ENCODE results near the gene IKZF3.
"Not testable (repeated sequence)": the region's sequence is repeated elsewhere in the genome, so short reads cannot be mapped to it uniquely, and the experiment has no call there.

The IKZF3 gene

DNA sequence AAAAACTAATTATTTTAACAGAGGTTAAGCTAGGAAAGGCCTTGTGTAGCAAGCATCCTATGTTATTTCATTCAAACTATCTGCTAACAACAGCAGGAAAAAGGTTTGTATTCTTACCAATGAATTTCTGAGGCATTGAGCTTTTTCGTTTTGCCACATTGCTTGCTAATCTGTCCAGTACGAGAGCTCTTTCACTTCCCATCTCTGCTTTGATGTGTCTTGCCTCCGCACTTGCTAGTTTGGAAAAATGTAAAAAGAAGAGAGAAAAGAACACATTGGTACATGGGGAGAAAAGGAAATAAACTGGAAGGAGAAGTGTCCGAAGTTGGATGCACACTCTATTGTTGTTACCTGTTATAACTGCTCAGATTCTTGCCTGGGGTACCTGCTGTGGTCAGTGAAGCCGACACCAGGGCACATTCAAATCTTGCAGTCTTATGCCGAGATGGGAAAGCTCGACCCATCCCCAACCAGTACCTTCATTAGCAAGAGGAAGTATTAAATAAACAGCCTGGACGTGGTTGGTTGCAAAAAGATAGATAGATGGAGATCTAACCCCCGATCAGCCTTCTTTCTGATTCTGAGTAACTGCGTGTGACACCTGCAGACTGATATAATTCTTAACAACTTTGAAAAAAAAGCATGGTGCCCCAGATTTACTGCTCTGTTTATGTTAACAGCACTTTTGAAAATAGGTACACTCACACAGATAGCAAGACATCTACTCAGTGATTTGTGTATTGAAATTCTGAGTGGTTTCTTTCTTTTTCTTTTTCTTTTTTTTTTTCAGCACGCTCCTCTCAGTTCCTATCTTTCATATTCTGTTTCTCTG, 86.4 kb downstream of the IKZF3 start:
- DNase-seq = no peak

DNA sequence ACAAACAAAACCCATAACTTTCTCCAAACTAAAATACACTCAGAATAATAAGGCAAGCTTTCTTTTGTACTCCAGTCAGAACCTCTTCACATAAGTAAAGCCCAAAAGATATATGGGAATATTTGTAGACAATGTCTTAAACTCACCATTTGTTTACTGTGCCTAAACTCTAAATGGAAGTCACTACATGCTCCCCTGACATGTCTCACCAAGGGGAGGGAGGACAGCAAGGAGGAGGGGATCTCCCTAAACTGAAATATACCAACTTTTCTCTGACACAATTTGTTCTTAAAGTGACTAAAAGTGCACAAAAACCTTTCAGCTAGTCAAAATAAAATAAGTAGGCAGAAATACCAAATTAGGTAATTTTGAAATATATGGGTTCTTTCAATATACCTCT, 87.9 kb downstream of the IKZF3 start:
- DNase-seq = no peak

DNA sequence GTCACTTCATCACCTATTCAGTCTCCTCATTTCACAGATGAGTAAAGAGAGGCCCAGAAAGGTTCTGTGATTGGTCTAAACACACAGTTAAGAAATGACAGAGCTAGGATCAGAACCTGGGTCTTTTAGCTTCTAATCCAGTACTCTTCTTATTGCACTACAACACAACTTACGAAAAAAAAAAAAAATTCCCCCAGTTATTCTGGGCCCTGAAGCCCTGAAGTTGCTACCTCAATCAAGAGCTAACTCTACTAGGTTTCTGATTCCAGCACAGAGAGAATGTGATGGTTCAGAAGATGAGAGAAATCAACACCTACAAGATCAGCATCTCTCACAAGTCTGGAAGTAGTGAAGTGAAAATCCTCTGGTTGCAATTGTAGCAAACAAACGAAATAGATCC, 89.1 kb downstream of the IKZF3 start:
- DNase-seq = no peak

DNA sequence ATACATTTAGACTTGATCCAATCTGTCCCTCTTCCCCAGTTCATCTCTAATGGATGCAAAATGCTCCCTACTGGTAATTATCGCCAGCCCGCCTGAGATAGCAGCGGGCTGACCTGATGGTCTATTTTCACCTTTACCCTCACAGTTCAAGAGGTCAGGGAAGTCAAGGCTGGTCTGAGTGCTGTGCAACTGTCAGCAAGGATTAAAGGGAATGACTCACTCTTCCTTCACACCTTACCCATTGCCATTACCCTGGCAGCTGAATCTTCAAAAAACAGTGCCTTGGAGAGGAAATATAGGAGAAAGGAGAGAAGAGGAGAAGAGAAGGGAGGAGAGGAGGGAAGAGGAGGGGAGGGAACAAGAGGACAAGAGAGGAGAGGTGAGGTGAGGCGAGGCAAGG, 90.1 kb downstream of the IKZF3 start:
- DNase-seq = no peak

DNA sequence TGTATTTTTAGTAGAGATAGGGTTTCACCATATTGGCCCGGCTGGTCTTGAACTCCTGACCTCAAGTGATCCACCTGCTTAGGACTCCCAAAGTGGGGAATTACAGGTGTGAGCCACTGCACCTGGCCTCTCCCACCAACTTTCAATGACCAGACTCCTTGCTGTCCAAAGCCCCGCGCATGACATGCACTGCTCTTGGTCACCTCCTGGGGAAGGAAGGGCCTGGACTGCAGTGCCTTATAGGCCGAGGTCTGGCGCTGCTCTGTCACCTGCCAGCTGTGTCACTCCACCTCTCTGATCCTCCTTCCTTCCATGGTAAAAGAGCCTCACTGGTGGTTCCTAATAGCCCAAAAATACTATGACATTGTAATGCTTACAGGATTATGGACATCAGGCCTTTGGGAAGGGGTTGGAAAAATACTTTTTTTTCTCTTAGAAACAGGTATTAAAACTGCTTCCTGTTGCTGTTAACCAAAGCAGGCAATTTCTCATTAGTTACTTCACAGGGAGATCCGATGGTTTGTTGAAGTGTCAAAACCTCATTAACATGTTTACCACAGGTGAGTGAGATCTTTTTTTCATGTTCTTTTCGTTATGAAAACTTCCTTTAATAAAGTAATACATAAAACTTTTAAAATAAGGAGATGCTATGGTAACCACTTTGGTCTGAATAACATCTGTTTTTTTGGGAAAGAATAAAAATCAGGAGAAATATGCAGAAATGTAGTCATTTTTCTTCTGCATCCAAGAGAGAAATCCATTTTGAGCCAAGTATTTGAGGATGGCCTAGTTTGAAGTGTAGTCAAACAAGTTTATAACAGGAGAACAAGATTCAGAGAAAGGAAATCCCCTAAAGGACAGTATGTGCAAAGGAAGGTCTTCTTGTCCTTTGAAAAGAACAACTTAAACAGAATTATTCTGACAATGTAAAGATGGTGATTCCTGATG, 90.9 kb downstream of the IKZF3 start:
- DNase-seq = no peak

DNA sequence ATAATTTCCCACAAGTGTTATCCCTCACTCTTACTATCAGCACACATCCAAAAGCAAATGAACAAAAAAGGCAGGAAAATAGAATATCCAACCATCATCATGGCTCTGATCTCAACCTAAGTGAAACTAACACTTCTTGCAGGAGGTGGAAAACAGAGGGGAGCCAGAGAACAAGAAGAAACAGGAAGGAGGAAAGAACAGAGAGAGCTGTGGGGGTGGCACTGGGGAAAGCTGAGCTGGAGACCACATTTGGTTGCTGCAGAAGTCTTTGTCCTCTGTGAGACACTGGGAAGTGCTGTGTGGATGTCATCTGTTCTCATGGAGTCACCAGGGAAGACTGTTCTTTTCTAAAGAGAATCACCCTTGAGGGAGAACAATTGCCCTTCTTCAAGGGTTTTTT, 91.7 kb downstream of the IKZF3 start:
- DNase-seq = no peak

DNA sequence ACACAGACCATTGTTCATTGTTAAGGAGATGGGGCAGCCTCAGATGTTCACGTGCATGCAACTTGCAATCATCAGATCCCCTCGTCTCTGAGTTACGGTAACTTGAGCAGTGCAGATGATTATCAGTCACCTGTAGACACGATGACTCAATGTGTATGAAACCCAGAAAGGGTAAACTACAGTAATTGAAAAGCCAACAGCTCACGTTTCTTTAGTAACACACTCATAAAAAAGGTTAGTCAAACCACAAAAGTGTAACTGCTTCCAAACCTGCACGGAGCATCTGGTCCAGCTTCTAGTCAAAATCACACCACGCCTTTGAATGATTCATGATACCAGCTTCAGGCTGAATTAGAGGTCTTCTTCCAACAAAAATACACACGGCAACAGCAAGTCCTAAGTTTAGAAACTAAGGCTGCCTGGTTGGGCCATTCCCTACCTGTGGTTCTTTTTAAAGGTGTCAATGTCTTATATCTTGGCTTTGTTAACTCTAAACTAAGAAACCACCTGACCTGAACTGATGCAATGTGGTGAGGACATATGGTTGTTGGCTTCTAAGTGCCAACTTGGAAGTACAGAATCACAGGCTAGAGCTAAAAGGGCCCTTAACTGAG, 94.0 kb downstream of the IKZF3 start:
- peak; percentile 75 for DNase-seq

DNA sequence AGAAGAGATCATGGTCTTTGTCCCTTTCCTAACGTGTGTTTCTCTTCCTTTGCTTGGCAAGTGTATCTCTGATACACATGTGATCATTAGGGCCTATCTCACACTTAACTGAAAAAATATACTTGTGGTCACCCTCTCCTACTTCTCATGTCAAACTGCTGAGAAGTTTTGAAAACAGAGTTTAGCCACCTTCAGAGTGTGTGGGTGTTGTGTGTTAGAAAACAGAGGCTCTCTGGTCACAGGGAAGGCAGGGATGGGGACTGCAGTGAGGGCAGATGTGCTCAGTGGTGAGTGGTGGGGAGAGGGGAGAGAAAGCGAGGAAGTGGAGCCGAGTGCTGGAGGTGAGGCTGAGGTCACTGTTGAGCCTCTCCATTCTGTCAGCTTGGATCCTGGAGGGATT, 97.0 kb downstream of the IKZF3 start:
- DNase-seq = no peak

DNA sequence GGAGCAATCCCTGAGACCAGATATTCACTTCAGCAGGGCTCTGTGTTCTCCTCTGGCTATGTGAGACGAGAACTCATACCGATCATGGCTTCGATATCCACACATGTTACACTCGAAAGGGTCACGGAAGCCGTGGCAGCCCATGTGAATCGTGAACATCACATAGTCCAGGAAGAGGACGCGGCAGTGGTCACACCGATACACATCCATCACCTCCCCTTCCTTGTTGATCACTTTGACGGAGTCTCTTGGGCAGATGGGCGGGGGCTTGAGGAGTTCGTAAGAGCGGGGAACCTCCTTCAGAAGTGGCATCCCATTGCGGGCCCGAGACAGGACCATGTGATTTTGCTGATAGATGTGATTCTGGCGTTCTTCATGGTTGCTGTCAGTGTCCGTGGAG, 98.3 kb downstream of the IKZF3 start:
- DNase-seq = no peak

DNA sequence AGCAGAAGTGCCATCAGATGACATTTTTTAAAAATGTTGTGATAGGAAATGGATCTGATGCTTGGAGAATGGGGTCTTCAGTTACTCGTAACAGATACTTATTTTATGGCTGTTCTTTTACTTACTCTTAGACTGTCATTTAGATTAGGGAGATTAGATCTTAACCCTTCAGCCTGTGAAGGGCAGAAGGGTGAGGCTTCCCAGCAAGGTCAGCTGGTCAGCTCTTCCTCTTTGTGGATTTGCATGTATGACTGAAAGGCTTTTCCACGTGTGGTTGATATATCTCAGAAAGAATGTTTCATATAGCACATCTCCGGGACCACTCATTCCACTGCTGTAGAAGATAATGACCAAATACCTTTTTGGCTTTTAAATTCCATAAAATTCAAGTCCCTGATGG, 98.9 kb downstream of the IKZF3 start:
- no peak for DNase-seq

DNA sequence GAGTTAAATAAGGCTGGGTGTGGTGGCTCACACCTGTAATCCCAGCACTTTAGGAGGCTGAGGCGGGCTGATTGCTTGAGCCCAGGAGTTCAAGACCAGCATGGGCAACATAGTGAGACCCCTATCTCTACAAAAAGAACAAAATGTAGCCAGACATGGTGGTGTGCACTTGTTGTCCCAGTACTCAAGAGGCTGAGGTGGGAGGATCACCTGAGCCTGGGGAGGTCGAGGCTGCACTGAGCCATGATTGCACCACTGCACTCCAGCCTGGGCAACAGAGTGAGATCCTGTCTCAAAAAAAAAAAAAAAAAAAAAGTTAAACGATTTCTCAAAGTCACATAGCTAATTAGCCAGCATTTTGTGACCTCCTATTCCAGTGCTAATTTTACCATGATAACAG, 99.9 kb downstream of the IKZF3 start:
- not testable (repeated sequence) for DNase-seq

DNA sequence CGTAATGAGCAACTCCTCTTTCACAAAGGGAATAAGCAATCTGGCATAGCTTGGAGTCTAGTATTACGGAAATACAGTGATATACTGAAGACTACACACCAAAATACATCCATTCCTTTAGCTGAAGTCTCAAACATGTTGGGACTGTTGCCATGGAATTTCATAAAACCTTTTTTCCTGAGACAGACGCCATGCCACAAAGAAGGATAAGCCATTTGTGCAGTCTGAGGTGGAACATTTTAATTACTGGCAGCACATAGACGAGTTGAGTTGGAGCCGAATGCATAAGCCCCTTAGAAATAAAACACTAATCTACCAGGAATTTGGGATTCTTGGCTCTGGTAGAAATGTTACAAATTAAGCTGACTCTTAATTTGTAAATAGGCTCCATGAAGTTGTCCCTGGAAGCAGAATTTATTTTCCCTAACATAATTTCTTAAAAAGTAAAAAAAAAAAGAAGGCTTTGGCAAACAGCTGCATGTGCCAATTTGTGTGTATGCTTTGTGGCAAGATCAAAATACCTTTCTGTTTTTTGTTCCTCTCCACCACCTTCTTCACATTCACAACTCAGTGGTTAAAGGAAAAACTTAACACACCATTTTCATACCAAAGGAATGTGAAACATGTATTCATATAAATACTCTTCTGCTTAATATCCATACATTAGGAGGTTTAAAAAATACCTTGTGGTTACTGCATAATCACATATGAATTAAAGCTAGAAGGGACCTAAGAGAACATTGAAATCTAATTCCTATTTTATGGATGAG, 100.9 kb downstream of the IKZF3 start:
- no peak for DNase-seq

DNA sequence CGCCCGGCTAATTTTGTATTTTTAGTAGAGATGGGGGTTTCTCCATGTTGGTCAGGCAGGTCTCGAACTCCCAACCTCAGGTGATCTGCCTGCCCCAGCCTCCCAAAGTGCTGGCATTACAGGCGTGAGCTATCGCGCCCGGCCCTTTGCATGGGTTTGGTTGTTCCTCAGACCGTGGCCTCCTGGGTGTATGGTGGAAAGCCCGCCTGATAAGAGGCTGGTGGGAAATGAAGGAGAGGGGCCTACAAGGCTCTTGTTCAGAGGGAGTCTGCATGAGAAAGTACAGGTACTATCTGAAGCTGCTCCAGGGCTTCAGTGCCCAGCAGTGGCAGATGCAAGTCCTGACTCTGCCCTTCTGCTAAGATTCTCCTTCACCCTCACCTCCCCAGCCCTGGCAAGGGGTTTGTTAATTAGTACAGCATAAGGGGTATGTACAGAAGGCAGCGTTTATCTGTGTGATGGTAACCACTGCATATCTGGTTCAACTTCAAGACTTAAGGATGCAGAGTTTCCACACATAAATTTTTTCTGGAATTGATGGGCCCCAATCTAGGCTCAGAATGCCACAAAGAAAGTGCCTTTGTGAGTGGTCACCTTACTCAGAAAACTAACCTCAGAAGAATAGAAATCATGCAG, 102.1 kb downstream of the IKZF3 start:
- DNase-seq = no peak

DNA sequence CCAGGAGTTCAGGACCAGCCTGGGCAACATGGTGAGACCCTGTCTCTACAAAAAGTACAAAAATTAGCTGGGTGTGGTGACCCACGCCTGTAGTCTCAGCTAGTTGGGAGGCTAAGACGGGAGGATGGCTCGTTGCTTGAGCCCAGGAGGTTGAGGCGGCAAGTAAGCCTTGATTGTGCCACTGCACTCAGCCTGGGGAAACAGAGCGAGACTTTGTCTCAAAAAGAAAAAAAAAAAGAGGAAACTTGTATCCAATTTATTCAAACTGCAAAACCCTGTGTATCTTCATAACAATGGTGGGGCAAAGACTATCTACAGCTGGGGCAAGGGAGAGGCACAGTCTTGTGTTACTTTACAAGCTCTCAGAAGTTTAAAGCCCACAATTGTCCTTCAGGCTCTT, 104.9 kb downstream of the IKZF3 start:
- DNase-seq = no peak

DNA sequence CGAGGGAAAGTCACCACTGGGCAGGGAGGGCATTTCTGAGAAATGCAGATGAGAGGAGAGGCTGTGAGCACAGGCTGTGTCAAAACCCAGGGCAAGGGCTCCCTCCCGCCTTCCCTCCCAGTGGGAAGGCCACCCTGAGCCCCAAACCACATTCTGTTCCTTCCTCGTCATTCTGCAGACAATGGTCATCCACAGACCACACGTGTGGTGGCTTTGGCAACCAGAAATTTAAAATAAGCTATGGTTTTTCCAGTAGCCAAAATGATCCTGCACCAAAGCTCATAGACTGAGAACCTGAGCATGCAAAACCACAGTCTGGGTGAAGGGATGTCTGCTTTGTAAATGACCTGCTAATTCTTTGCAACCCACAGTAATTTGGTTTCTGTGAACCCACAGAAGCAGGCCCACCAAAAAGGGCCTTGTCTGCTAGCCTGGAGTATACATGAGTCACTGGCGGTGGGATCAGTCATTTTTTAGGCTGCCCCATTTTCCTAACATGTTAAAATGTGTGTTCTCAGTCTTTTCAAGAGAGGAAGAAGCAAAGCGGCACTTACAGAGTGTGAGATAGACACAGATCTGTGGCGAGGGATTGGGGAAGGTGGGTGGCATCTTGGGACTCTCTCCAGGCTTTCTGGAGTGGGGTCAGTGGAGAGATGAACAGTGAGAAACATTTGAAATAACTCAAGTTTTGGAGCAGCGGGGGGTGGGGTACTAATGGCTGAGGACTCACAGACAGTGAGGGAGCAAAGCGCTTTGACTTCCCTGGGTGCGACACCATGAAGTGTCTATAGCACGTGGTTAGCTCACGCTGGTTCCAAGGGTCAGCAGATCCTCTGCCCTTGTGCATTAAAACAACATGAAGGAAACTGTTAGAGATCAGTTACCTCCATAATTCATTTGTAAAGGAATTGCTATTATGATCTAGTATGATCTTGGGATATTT, 105.9 kb downstream of the IKZF3 start:
- DNase-seq = no peak

DNA sequence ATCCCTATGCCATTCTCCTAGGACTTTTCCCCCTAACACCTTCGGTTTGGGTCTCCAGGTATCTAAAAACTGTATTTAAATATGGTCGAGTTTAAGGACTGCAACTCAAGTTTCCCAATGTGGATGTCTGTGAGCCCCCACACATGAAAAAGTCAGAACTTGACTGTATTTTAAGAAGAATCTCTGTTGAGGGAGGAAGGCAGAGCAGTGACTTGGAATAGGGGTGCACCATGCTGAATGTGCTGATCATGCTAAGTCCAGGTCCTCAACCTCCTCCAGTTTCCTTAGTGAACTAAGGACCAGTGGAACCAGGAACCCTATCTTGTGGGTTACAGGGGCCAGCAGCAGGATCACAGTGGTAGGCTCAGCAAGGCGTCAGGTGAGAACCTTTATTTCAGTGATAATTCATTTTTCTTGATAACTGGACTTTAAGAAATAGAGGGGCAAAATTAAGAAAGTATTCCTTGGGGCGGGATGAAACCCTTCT, 106.9 kb downstream of the IKZF3 start:
- DNase-seq = no peak

DNA sequence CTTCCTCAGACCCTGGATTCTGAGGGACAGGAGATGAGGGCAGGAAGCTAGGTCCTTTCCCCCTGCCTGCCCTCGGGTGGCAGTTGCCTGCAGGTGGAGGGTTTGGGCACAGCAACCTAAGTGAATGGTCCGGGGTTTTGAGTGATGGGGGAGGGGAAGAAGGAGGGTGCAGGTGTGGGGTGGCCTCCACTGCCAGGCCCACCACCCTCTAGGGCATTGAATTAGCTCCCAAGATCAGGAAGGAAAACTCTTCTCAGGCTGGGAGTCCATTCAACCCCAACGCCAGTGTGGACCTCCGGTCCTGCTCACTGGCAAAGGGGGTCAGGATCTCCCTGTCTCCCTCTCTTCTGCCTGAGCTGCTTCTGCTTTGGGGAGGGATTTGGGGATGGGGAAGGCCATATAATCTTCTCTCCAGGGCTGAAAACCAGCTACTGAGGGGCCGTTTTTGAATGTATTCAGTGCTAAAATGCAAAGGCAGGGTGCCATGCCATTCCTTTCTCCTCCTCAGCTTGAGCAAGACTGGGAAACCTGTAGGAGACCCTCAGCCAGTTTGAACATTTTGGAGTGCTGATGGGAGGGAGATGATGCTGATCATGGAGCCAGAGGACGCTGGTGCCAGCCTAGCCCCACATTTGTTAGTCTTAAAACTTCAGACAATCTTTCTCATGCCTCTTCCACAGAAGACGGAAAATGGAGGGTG, 107.6 kb downstream of the IKZF3 start:
- DNase-seq = no peak

DNA sequence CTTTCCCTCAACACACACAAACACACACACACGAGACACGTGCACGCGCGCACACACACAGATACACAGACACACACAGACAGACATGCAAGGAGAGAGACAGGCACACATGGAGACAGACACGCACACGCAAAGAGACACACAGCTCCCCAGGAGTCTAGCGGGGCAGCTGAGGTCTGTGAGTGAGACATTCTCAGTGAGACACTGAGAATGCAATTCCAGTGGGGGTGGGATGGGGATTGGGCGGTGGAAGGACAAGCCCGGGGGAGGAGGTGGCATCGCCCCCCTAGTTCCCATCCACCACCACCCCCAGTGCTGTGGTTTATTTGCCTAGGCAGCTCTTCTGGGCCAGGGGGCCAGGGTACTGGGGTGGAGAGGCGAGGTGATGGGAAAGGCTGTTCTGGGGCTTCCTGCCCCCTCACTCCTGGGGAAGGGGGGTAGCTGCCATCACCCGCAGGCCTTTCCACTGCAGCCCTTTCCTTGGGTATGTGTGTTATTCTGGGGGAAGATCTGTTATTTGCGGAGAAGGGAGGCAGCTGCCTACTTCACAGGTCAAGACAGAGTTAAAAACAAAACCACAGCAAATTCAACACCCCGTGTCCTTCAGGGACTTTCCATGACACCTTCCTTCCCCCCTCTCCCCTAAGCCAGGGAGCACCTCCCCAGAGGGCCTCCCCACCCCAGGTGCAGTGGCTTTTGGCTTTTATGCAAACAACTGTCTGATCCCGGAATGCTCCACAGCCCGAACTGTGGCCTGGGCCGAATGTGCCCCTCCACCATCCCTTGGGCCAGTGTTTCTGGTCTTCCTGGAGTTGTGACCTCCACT, 108.3 kb downstream of the IKZF3 start:
- DNase-seq = no peak

DNA sequence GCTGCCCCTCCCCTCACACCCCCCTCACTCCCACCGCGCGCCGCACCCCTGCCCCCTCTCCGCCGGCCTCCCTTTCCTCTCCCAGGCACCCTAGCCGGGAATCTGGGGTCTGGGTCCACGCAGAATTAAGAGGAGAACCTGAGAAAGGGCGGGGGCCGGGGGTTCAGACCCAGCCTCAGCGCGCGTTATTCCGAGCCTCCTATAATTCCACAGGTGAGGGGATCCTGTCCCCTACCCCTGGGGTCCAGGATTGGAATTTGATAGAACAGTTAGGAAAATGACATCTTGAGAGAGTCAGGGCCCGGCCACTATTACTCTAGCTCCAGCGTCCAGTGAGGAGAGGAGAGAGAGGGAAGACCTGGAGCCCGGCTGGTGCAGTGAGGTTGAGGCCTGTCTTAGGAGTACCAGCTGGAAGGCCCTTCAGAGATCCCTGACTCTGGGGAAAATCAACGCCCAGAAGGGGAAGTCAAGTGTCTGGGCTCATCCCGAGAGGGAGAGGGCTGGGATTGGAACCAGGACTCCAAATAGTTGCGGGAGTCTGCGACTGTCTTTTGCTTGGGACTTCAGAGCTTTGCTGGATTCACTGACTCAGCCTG, 109.1 kb downstream of the IKZF3 start:
- no peak for DNase-seq

Data from NCI-H1436 (cell line).